Duodenal mucosa (tissue), 2 donors: ENCODE results near the gene SLC35E1.

ENCODE experiments used
- H3K27ac ChIP-seq: one replicate; pipeline ENCODE4 v1.7.0; 2013; ENCODE audit warnings: low read depth, low read length
- H3K27me3 ChIP-seq, 2 donors: one replicate each; pipeline ENCODE4 v1.7.0; 2013; ENCODE audit warnings: low read length in 2 of 2, control low read depth in 1 of 2; ENCODE audit not compliant: insufficient read depth in 2 of 2, control insufficient read depth in 1 of 2
- H3K36me3 ChIP-seq, 2 donors: one replicate each; pipeline ENCODE4 v1.7.0; 2013; ENCODE audit warnings: low read length in 2 of 2, control low read depth in 1 of 2; ENCODE audit not compliant: insufficient read depth in 2 of 2, control insufficient read depth in 1 of 2
- H3K4me1 ChIP-seq, 2 donors: one replicate each; pipeline ENCODE4 v1.7.0; 2013; ENCODE audit warnings: low read length in 2 of 2, control low read depth in 1 of 2; ENCODE audit not compliant: insufficient read depth in 2 of 2, control insufficient read depth in 1 of 2
- H3K4me3 ChIP-seq, 2 donors: one replicate each; pipeline ENCODE4 v1.7.0; 2013; ENCODE audit warnings: low read length in 2 of 2, low read depth in 1 of 2
- H3K9ac ChIP-seq, 2 donors: one replicate each; pipeline ENCODE4 v1.7.0; 2013; ENCODE audit warnings: low read length in 2 of 2, low read depth in 1 of 2
- H3K9me3 ChIP-seq, 2 donors: one replicate each; pipeline ENCODE4 v1.7.0; 2013; ENCODE audit warnings: low read length in 2 of 2, control low read depth in 1 of 2; ENCODE audit not compliant: control insufficient read depth in 1 of 2

The SLC35E1 gene

DNA sequence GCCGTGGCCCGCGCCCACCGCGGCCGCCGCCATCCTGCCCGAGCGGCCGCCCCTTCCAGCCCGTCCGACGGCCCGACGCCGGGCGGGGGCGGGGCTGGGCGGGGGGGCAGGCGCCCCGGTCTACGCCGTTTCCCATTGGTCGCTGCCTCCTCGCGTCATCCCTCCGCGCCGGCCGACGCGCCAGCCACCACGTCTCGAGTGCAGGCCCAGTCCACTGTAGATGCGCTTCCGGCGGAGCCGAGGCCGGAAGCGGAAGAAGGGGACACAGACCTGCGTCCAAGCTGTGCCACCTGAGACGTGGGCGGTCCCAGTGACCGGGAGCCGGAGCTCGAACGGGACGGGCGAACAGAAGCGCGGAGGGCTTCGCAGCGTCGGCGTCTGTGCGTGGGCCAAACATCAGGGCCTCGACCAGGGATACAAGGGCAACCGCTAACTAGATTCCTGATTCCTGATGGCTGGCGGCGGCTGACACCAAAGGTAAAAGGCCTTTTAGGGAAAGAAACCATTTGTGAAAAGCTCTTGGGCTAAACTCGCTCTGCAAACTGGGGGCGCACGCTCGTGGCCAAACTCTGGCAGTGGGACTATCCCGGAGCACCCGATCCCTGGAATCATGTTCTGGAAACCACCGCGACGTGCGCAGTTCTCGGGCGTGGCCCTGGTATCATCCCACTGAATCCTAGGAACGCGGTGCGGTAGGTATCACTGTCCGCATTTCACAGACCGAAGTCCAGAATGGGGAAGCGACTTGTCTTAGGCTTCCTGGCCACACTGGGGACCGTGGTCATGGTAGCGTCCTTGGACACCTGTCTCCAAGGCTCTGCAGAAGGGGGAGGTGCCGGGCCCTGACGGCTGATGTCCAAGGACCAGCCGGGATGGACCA lies at the start of gene SLC35E1:
Gene SLC35E1, minus strand, starts transcription at position 84 of the 880 bp plus-strand sequence. Its CDS starts 51 bp downstream, at position 33.
- H3K36me3 ChIP-seq, result peaks cover 3 to 33% of the 10 kb centered on the region in 2 donors
- H3K9ac ChIP-seq, result peak within 1 kb of the TSS; percentile 88 to 97
- H3K9me3 ChIP-seq, result no peaks in the 10 kb centered on the region
- H3K4me1 ChIP-seq, result peaks cover 35 to 37% of the 10 kb centered on the region in 2 donors
- no peaks in the 10 kb centered on the region for H3K27me3 ChIP-seq
- H3K4me3 ChIP-seq, result peak within 1 kb of the TSS; percentile 95 to 99
- H3K27ac ChIP-seq, result peak within 1 kb of the TSS; percentile 81

GRCh38 chr19:16621165-16621800 lies 49.1 kb upstream of the SLC35E1 start:
- Histone ChIP-seq H3K4me1 (peaks cover 28 to 36% of the 10 kb centered on the region in 2 donors), H3K27ac (no peak overlapping the region)

GRCh38 chr19:16620584-16620983 lies 48.4 kb upstream of the SLC35E1 start:
- no peak overlapping the region for H3K27ac ChIP-seq
- H3K9ac ChIP-seq, result no peak overlapping the region
- peaks cover under 1 to 23% of the 10 kb centered on the region in 2 donors for H3K36me3 ChIP-seq
- no peaks in the 10 kb centered on the region for H3K9me3 ChIP-seq
- H3K27me3 ChIP-seq, result no peaks in the 10 kb centered on the region
- peaks cover 21 to 30% of the 10 kb centered on the region in 2 donors for H3K4me1 ChIP-seq
- H3K4me3 ChIP-seq, result no peak overlapping the region

More at GRCh38 chr19:16621165-16621800, 49.1 kb upstream of the SLC35E1 start:
- Histone ChIP-seq H3K9ac (no peak overlapping the region), H3K9me3 (no peaks in the 10 kb centered on the region), H3K36me3 (peaks cover 3 to 25% of the 10 kb centered on the region in 2 donors), H3K27me3 (no peaks in the 10 kb centered on the region), H3K4me3 (no peak overlapping the region)

DNA sequence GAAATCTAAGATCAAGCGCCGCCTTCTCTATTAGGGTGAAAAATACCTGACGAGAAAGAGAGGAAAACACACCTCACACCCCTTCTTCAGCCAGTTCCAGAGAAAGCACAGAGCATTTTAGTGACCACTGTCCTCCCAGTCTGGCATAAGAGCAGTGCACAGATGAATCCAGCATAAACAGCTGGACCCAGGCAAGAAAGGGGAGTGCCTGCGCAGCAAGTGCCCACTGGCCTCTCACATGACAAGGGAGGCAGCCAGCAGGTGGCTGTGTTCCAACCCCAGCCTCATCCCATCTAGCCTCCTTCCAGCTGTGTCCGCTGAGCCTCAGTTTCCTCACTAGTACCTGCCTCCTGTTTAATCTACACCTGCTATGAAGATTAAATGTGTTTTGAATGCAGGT lies 47.8 kb upstream of the SLC35E1 start:
- H3K9ac ChIP-seq, result no peak overlapping the region
- peaks cover 20 to 30% of the 10 kb centered on the region in 2 donors for H3K4me1 ChIP-seq
- no peak overlapping the region for H3K27ac ChIP-seq
- H3K9me3 ChIP-seq, result no peaks in the 10 kb centered on the region
- H3K36me3 ChIP-seq, result peaks cover 0 to 20% of the 10 kb centered on the region in 2 donors
- no peaks in the 10 kb centered on the region for H3K27me3 ChIP-seq
- no peak overlapping the region for H3K4me3 ChIP-seq

- peaks cover 20 to 26% of the 10 kb centered on the region in 2 donors for H3K4me1 ChIP-seq
- H3K27ac ChIP-seq, result no peak overlapping the region
- no peaks in the 10 kb centered on the region for H3K9me3 ChIP-seq
- no peaks in the 10 kb centered on the region for H3K27me3 ChIP-seq
- H3K9ac ChIP-seq, result no peak overlapping the region
- no peak overlapping the region for H3K4me3 ChIP-seq
- H3K36me3 ChIP-seq, result peaks cover 0 to 15% of the 10 kb centered on the region in 2 donors
These were observed 47.2 kb upstream of the SLC35E1 start for GRCh38 chr19:16619457-16619856.

DNA sequence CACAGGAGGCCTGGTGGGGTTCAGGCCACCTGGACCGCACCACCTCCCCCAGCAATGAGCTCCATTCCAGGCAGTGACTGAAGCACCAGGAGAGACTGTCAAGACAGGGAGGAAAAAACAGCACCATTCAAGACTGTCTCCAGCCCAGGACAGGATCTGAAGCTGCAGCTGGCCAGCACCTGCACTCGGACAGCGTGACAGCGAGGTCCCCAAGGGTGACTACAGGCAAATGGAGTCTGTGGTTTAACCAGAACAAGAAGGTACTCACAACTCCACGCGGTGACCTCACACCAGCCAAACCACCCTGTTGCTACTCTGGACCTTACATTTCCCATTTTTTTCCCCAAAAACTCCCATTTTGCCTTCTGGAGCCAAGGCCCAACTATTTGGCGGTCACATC lies 46.0 kb upstream of the SLC35E1 start:
- no peaks in the 10 kb centered on the region for H3K27me3 ChIP-seq
- H3K36me3 ChIP-seq, result peaks cover 0 to 7% of the 10 kb centered on the region in 2 donors
- no peak overlapping the region for H3K9ac ChIP-seq
- H3K4me3 ChIP-seq, result no peak overlapping the region
- H3K27ac ChIP-seq, result no peak overlapping the region
- no peaks in the 10 kb centered on the region for H3K9me3 ChIP-seq
- H3K4me1 ChIP-seq, result peaks cover 20 to 26% of the 10 kb centered on the region in 2 donors

DNA sequence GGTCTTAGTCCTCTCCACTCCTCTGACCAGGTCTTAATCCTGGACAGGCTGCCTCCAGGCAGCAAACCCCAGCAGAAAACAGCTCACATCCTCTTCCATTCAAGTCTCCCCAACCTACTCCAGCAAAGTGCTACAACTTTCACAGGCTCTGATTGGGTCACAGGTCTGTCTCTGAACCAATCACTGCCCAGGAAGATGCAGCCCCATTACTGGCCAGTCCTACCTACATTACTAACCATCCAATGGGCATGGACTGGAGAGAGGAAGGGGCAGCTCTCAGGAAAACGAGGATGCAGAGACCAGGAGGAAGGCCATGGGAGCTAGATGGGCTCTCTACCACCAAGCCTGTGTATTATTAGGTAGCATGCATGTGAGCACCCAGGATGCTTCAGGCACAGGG lies 43.6 kb upstream of the SLC35E1 start:
- Histone ChIP-seq H3K4me1 (peaks cover 12 to 22% of the 10 kb centered on the region in 2 donors), H3K9me3 (no peaks in the 10 kb centered on the region), H3K9ac (no peak overlapping the region), H3K36me3 (peaks cover 0 to 3% of the 10 kb centered on the region in 2 donors), H3K4me3 (no peak overlapping the region), H3K27me3 (no peaks in the 10 kb centered on the region), H3K27ac (no peak overlapping the region)

- Histone ChIP-seq H3K4me3 (no peak overlapping the region), H3K9ac (no peak overlapping the region), H3K27ac (no peak overlapping the region), H3K9me3 (no peaks in the 10 kb centered on the region), H3K36me3 (peaks cover 0 to 3% of the 10 kb centered on the region in 2 donors), H3K4me1 (peaks cover 4 to 14% of the 10 kb centered on the region in 2 donors), H3K27me3 (no peaks in the 10 kb centered on the region)
These were observed 42.7 kb upstream of the SLC35E1 start for GRCh38 chr19:16614941-16615340.

DNA sequence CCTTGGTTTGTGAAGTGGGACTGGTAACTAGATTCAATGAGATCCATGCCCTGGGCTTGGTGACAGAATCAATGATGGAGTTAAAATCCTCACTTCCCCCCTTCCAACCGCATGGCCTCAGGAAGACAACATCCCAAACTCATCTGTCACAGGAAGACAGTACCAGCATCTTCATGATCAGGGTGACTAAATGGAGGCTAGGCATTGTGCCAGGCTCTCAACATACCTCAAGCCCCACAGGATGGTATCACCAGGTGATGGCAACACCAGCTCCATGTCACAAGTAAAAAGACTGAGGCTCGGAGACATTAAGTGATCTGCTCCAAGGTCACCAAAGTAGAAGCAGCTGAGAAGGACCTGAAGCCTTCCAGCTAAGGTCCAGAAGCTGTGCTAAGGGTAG lies 41.6 kb upstream of the SLC35E1 start:
- Histone ChIP-seq H3K9ac (no peak overlapping the region), H3K9me3 (no peaks in the 10 kb centered on the region), H3K27me3 (no peaks in the 10 kb centered on the region), H3K27ac (no peak overlapping the region), H3K36me3 (peaks cover 0 to 3% of the 10 kb centered on the region in 2 donors), H3K4me3 (no peak overlapping the region), H3K4me1 (peaks cover 4% of the 10 kb centered on the region in 2 donors)

DNA sequence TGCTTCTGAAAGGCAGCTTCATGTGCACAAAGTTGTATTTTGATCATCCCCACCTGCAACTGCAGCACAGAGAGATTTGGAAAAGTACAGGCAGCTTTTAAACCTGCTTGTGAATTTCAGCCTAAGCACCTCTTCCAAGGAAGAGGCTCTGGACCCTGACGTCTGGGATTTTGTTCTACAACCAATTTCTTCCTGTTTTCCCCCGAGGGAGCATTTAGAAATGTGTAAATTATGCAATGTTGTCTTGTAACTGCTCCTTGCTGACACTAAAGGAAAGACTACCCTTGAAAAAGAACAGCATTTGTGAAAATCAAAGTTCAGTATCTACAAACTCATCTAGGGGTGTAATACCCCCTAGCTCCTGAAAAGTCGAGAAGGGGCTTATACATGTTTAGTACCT lies 40.4 kb upstream of the SLC35E1 start:
- H3K36me3 ChIP-seq, result peaks cover 0 to 3% of the 10 kb centered on the region in 2 donors
- no peak overlapping the region for H3K27ac ChIP-seq
- H3K4me1 ChIP-seq, result peaks cover 6 to 8% of the 10 kb centered on the region in 2 donors
- H3K27me3 ChIP-seq, result no peaks in the 10 kb centered on the region
- no peaks in the 10 kb centered on the region for H3K9me3 ChIP-seq
- no peak overlapping the region for H3K4me3 ChIP-seq
- H3K9ac ChIP-seq, result no peak overlapping the region
